HCT116 (cell line): ENCODE data around the gene TNS3.

Source experiments
- EGR1 ChIP-seq: IDR thresholded peaks from 2 replicates; pipeline ENCODE4 v1.6.1; 2012; ENCODE audit warnings: low read depth
- FOSL1 ChIP-seq: IDR thresholded peaks from 2 replicates; pipeline ENCODE4 v1.6.1; 2012; ENCODE audit warnings: low read depth
- MAX ChIP-seq: IDR thresholded peaks from 2 replicates; pipeline ENCODE4 v1.6.1; 2012
- POLR2A ChIP-seq: IDR thresholded peaks from 2 replicates; pipeline ENCODE4 v1.7.0; 2011; ENCODE audit warnings: borderline replicate concordance; ENCODE audit not compliant: insufficient read depth, insufficient read length; ENCODE audit errors: extremely low read depth
- POLR2AphosphoS5 ChIP-seq: IDR thresholded peaks from 2 replicates; pipeline ENCODE4 v1.6.1; 2011; ENCODE audit warnings: mild to moderate bottlenecking, low read depth, low read length, moderate library complexity
- SP1 ChIP-seq: IDR thresholded peaks from 2 replicates; pipeline ENCODE4 v1.6.1; 2012; ENCODE audit warnings: low read depth
- TCF7L2 ChIP-seq: IDR thresholded peaks from 2 replicates; pipeline ENCODE4 v1.7.0; 2011; ENCODE audit warnings: borderline replicate concordance, inconsistent platforms; ENCODE audit not compliant: insufficient read depth, insufficient read length; ENCODE audit errors: extremely low read depth
- YY1 ChIP-seq: IDR thresholded peaks from 2 replicates; pipeline ENCODE4 v1.6.1; 2011; ENCODE audit warnings: low read length, low read depth, moderate library complexity, mild to moderate bottlenecking; ENCODE audit not compliant: insufficient replicate concordance; ENCODE audit errors: extremely low read depth
- ZNF274 ChIP-seq: fragments of 200-500 bp; sonication (Bioruptor generic); IDR thresholded peaks from 2 replicates; pipeline ENCODE4 v1.6.1; 2014; ENCODE audit warnings: mild to moderate bottlenecking, low read depth, low read length, inconsistent platforms
- TF ChIP-seq, protein P1 (sequence below), 3 experiments: fragments of 200-600 bp in 1 of 3; sonication (generic) in 1 of 3; IDR thresholded peaks in 2 of 3; conservative IDR thresholded peaks in 1 of 3; 2 replicates each; pipeline ENCODE4 v1.5.1; 2012 to 2017; ENCODE audit warnings: low read depth in 2 of 3, low read length in 2 of 3, antibody characterized with exemption in 1 of 3, borderline replicate concordance in 1 of 3, control low read depth in 1 of 3, mild to moderate bottlenecking in 1 of 3, mixed read lengths in 1 of 3, mixed run types in 1 of 3, moderate library complexity in 1 of 3; ENCODE audit not compliant: insufficient read depth in 1 of 3
- TF ChIP-seq, protein P2 (sequence below): IDR thresholded peaks from 2 replicates; pipeline ENCODE4 v1.6.1; 2012

DNA sequence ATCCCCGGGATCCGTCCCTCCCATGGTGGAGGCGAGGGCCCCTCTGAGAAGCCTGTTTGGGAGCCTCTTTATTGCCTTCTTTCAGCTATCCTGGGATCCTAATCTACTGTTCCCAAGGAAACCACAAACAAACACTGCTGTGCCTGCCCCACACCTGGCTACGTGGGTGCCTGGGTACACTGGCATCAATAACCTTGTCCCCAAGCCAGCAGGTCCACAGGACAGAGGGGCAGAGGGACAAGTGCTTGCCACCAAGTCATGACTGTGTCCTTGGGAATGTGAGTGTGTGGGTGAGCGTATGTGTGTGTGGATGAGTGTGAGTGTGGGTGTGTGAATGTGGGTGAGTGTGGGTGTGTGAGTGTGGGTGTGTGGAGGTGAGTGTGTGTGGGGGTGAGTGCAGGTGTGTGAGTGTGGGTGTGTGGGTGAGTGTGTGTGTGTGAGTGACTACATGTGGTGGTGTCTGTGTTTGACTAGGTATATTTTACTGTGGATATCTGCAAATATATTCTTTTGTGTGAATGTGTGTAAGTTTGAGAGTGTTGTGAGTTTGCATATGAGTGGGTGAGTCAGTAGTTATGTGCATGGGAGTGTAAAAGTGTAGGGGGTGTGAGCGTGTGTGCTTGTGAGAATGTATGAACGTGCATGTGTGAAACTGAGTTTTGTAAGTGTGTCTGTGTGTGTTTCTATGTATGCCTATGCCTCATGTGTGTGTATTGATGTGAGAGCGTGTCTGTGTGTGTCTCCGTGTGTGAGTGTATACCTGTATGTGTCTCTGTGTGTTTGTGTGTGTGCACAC, 96.1 kb downstream of the TNS3 start:
- TF ChIP-seq POLR2A = no peak
- TF ChIP-seq, protein P1, sequence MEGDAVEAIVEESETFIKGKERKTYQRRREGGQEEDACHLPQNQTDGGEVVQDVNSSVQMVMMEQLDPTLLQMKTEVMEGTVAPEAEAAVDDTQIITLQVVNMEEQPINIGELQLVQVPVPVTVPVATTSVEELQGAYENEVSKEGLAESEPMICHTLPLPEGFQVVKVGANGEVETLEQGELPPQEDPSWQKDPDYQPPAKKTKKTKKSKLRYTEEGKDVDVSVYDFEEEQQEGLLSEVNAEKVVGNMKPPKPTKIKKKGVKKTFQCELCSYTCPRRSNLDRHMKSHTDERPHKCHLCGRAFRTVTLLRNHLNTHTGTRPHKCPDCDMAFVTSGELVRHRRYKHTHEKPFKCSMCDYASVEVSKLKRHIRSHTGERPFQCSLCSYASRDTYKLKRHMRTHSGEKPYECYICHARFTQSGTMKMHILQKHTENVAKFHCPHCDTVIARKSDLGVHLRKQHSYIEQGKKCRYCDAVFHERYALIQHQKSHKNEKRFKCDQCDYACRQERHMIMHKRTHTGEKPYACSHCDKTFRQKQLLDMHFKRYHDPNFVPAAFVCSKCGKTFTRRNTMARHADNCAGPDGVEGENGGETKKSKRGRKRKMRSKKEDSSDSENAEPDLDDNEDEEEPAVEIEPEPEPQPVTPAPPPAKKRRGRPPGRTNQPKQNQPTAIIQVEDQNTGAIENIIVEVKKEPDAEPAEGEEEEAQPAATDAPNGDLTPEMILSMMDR (IDR thresholded peaks at IDR 0.05 in 2 of 3, conservative IDR thresholded peaks at IDR 0.05 in 1 of 3; ENCODE audit: borderline replicate concordance in 1 of 3, insufficient read depth in 1 of 3, low read depth in 2 of 3, low read length in 2 of 3) = no peak
- TF ChIP-seq TCF7L2 = no peak
- peak; percentile 76 for TF ChIP-seq EGR1
- TF ChIP-seq MAX = no peak
- no peak; the same call in 1 of the 2 replicates for TF ChIP-seq SP1
- no peak for TF ChIP-seq POLR2AphosphoS5
- TF ChIP-seq FOSL1 = no peak
- no peak for TF ChIP-seq YY1
- TF ChIP-seq, protein P2, sequence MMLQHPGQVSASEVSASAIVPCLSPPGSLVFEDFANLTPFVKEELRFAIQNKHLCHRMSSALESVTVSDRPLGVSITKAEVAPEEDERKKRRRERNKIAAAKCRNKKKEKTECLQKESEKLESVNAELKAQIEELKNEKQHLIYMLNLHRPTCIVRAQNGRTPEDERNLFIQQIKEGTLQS = no peak
- TF ChIP-seq ZNF274 = no peak
